Activated CD4-positive, alpha-beta memory T cell treated with anti-CD3 and anti-CD28 coated beads for 36 hours (primary cell): ENCODE results near the gene CNOT6L. TPM values are rescaled to one million over a fixed set of nuclear protein-coding genes. Genes with fewer than 3 reads are reported as not detected.

Experiments used
- CTCF ChIA-PET: fragments of 350-600 bp; sonication (Branson Sonifier 250); formaldehyde crosslinking; loops from one replicate; lab custom pipeline; 2021; ENCODE audit warnings: antibody characterized with exemption, inconsistent platforms; lab: Charles Lee
- POLR2A ChIA-PET: fragments of 350-600 bp; sonication (Branson Sonifier 250); formaldehyde crosslinking; loops from one replicate; lab custom pipeline; 2021; ENCODE audit warnings: antibody characterized with exemption; lab: Charles Lee
- DNase-seq: peaks from one replicate; pipeline ENCODE4 v3.0.0-alpha.2; 2020
- H3K27ac Mint-ChIP-seq: one replicate; pipeline ENCODE4 v1.8.0; 2021; ENCODE audit warnings: mixed read lengths
- H3K27me3 Mint-ChIP-seq: one replicate; pipeline ENCODE4 v1.8.0; 2021; ENCODE audit warnings: mixed read lengths
- H3K36me3 Mint-ChIP-seq: one replicate; pipeline ENCODE4 v1.8.0; 2021; ENCODE audit warnings: mixed read lengths
- H3K4me1 Mint-ChIP-seq: one replicate; pipeline ENCODE4 v1.8.0; 2021; ENCODE audit warnings: low read depth, mixed read lengths
- H3K4me3 Mint-ChIP-seq: one replicate; pipeline ENCODE4 v1.8.0; 2021; ENCODE audit warnings: mild to moderate bottlenecking, mixed read lengths
- H3K9me3 Mint-ChIP-seq: one replicate; pipeline ENCODE4 v1.8.0; 2021; ENCODE audit warnings: mixed read lengths
- intact Hi-C: fragments of 100-400 bp; cut with micrococcal nuclease; formaldehyde crosslinking; loops from one replicate; pipeline ENCODE4 v1.15.1; 2023
- total RNA-seq, 2 experiments: library from RNA; stranded (reverse); gene quantifications; one replicate each; pipeline ENCODE4 v1.2.3, GENCODE V29; 2021

CNOT6L gene
- total RNA-seq, 2 experiments from 2014 or later = 106 to 111 TPM

GRCh38 chr4:77801260-77801608 lies 17.9 kb downstream of the CNOT6L start:
- H3K36me3 Mint-ChIP-seq = peaks cover 10% of the 10 kb centered on the region
- H3K4me1 Mint-ChIP-seq = peaks cover 73% of the 10 kb centered on the region
- CTCF ChIA-PET = interaction anchor here (0.7 to 1.3 kb wide), 5 partner anchors 16 to 61 kb away, joined by 3 to 11 read pairs (median 3); partner anchors contain the start of gene MRPL1
- H3K27me3 Mint-ChIP-seq = no peaks in the 10 kb centered on the region
- peaks cover 6% of the 10 kb centered on the region for H3K9me3 Mint-ChIP-seq
- POLR2A ChIA-PET = interaction anchor here (0.6 to 2.9 kb wide), 6 partner anchors 9 to 61 kb away, joined by 3 to 19 read pairs (median 8); partner anchors contain the start of gene MRPL1
- no peak for DNase-seq
- peak overlapping the region; percentile 42 for H3K4me3 Mint-ChIP-seq
- peak overlapping the region; percentile 85 for H3K27ac Mint-ChIP-seq
- intact Hi-C loops = loop anchor here (1.0 to 5.0 kb wide), 3 partner anchors 9 to 61 kb away; partner anchors contain the start of gene MRPL1

DNA sequence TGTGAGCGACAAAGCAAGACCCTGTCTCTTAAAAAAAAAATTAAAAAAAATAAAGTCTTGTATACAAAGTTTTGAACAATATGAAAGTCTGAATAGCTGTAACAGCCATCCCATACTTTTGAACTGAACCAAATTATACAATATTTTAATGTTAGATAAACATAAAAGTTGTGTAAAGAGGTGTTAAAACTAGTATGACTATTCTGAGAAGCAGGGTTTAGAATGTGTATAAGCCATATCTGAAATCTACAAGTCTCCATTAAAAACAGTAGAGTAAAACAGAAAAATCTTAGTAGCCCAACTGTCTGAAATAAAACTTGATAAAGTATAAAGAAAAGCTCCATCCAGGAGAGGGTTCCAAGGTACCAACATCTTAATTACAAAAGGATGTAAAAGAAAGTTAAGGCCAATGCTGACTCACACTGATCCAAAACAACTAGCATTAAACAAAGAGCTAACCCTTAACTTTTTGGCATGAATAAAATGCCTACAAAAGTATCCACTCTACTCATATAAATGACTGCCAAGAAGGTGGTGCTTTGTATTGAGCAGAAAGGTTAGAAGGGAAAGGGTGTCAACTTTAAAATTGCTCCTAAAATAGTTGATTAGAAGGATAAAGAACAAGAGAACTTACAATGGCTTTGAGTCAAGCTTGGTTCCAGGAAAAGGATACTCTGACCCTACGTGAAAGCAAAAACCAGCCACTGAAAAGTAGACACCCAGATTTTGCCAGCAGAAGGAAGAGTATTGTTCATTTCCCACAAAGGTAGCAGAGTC lies 18.5 kb downstream of the CNOT6L start:
- Mint-ChIP-seq H3K4me3 (peak overlapping the region; percentile 42), H3K4me1 (peaks cover 70% of the 10 kb centered on the region), H3K9me3 (peaks cover 8% of the 10 kb centered on the region), H3K27ac (peak overlapping the region; percentile 85), H3K27me3 (no peaks in the 10 kb centered on the region), H3K36me3 (peaks cover 14% of the 10 kb centered on the region)
- intact Hi-C loops = loop anchor here (1.0 to 5.0 kb wide), 3 partner anchors 10 to 62 kb away; partner anchors contain the start of gene MRPL1
- no peak for DNase-seq
- ChIA-PET CTCF (interaction anchor here (0.7 to 1.3 kb wide), 5 partner anchors 17 to 62 kb away, joined by 3 to 11 read pairs (median 3); partner anchors contain the start of gene MRPL1), POLR2A (interaction anchor here (0.6 to 2.9 kb wide), 6 partner anchors 10 to 61 kb away, joined by 3 to 19 read pairs (median 8); partner anchors contain the start of gene MRPL1)

DNA sequence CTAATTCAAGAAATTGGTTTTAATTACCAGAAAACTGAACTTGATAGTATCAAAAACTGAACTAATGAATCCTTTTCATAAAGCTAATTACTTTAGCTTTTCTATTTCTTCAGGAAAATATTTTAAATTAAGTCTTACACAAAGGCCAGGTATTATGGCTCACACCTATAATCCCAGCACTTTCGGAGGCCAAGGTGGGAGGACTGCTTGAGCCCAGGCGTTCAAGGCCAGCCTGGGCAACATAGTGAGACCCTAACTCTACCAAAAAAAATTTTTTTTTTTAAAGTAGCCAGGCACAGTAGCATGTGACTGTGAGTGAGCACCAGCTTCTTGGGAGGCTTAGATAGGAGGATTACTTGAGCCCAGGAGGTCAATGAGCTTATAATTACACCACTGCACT lies 19.1 kb downstream of the CNOT6L start:
- POLR2A ChIA-PET = interaction anchor here (1.5 to 2.9 kb wide), 4 partner anchors 10 to 62 kb away, joined by 4 to 19 read pairs (median 13); partner anchors contain the start of gene MRPL1
- H3K4me1 Mint-ChIP-seq = peaks cover 68% of the 10 kb centered on the region
- H3K27me3 Mint-ChIP-seq = no peaks in the 10 kb centered on the region
- no peak overlapping the region for H3K4me3 Mint-ChIP-seq
- H3K27ac Mint-ChIP-seq = peak overlapping the region; percentile 77
- CTCF ChIA-PET = interaction anchor here (1.3 kb wide), 1 partner anchor 62 kb away, joined by 11 read pairs; the partner anchor contains the start of gene MRPL1
- peaks cover 19% of the 10 kb centered on the region for H3K36me3 Mint-ChIP-seq
- H3K9me3 Mint-ChIP-seq = peaks cover 14% of the 10 kb centered on the region
- DNase-seq = no peak
- intact Hi-C loops = loop anchor here (5.0 kb wide), 1 partner anchor 62 kb away; the partner anchor contains the start of gene MRPL1

DNA sequence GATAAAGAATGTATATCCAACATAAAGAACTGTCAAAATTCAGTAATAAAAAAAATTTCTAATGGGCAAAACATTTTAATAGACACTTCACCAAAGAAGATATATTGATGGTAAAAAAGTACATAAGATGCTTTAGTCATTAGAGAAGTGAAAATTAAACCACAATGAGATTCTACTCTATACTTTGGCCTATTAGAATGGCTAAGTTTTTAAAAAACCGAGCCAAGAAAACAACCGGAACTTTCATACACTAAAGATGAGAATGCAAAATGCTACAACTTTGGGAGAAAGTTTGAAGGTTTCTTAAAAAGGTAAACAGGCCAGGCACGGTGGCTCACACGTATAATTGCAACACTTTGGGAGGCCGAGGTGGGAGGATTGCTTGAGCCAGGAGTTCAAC lies 20.8 kb downstream of the CNOT6L start:
- intact Hi-C loops = no loop called here
- peaks cover 15% of the 10 kb centered on the region for H3K9me3 Mint-ChIP-seq
- DNase-seq = no peak
- H3K4me3 Mint-ChIP-seq = no peak overlapping the region
- H3K27ac Mint-ChIP-seq = peak overlapping the region; percentile 77
- no peaks in the 10 kb centered on the region for H3K27me3 Mint-ChIP-seq
- peaks cover 69% of the 10 kb centered on the region for H3K4me1 Mint-ChIP-seq
- peaks cover 25% of the 10 kb centered on the region for H3K36me3 Mint-ChIP-seq
- POLR2A ChIA-PET = interaction anchor here (0.6 kb wide), 1 partner anchor 19 kb away, joined by 3 read pairs; no protein-coding TSS in a partner anchor
- CTCF ChIA-PET = interaction anchor here (0.5 kb wide), 1 partner anchor 834 kb away, joined by 4 read pairs; no protein-coding TSS in a partner anchor

- Mint-ChIP-seq H3K4me1 (peaks cover 68% of the 10 kb centered on the region), H3K9me3 (peaks cover 15% of the 10 kb centered on the region), H3K27ac (no peak overlapping the region), H3K36me3 (peaks cover 25% of the 10 kb centered on the region), H3K27me3 (no peaks in the 10 kb centered on the region), H3K4me3 (no peak overlapping the region)
- CTCF ChIA-PET = no interaction called here
- intact Hi-C loops = no loop called here
- DNase-seq = no peak
- POLR2A ChIA-PET = no interaction called here
Measured at GRCh38 chr4:77797239-77797638, 21.9 kb downstream of the CNOT6L start.

GRCh38 chr4:77795326-77795725 lies 23.8 kb downstream of the CNOT6L start:
- H3K27ac Mint-ChIP-seq = no peak overlapping the region
- H3K4me3 Mint-ChIP-seq = no peak overlapping the region
- peaks cover 63% of the 10 kb centered on the region for H3K4me1 Mint-ChIP-seq
- ChIA-PET CTCF (no interaction called here), POLR2A (no interaction called here)
- no peaks in the 10 kb centered on the region for H3K27me3 Mint-ChIP-seq
- H3K9me3 Mint-ChIP-seq = peaks cover 15% of the 10 kb centered on the region
- H3K36me3 Mint-ChIP-seq = peaks cover 27% of the 10 kb centered on the region
- DNase-seq = no peak
- intact Hi-C loops = no loop called here

GRCh38 chr4:77790146-77790545 lies 29.0 kb downstream of the CNOT6L start:
- Mint-ChIP-seq H3K27ac (no peak overlapping the region), H3K9me3 (peaks cover 2% of the 10 kb centered on the region), H3K27me3 (no peaks in the 10 kb centered on the region), H3K4me3 (no peak overlapping the region), H3K36me3 (peaks cover 9% of the 10 kb centered on the region), H3K4me1 (peaks cover 63% of the 10 kb centered on the region)
- intact Hi-C loops = no loop called here
- DNase-seq = no peak
- ChIA-PET POLR2A (no interaction called here), CTCF (no interaction called here)

DNA sequence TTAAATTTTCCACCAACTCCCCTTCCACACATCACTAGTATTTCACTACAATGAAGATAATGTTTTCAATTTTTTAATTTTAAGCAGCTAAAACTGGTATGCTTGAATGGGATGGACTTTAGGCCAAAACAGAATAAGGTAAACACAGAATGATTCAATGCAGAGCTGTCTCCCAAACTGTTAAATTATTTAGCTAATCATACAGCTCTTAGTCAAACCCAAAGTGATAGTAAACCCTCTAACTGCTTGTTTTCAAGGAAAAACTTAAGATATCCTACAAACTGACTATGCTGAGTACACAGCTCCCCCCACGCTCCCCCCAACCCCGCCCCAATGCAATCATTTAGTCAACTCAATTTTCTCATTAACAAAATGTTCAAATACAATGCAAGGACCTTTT lies 30.2 kb downstream of the CNOT6L start:
- H3K27me3 Mint-ChIP-seq = no peaks in the 10 kb centered on the region
- peak; percentile 36 for DNase-seq
- peaks cover 5% of the 10 kb centered on the region for H3K36me3 Mint-ChIP-seq
- H3K4me1 Mint-ChIP-seq = peaks cover 66% of the 10 kb centered on the region
- H3K9me3 Mint-ChIP-seq = no peaks in the 10 kb centered on the region
- CTCF ChIA-PET = no interaction called here
- no peak overlapping the region for H3K27ac Mint-ChIP-seq
- intact Hi-C loops = loop anchor here (5.0 kb wide), 1 partner anchor 52 kb away; no protein-coding TSS in a partner anchor
- POLR2A ChIA-PET = no interaction called here
- no peak overlapping the region for H3K4me3 Mint-ChIP-seq

DNA sequence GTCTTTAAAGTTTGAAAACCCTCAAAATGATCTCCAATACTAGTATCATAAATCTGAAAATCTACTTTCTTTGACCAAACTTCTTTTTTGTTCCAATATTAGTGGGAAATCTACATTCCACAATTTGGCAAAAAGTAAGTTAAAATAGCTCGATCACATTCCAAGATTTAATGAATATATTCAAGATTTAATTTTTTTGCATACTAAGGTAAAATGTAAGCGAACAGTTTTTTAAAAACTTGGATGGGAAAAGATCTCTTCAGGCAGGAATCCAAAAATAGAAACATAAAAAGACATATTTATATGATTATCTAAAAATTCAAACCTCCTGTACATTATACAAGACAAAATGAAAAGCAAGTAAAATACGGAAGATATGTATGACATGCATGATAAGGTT lies 31.2 kb downstream of the CNOT6L start:
- no peak overlapping the region for H3K4me3 Mint-ChIP-seq
- DNase-seq = no peak
- ChIA-PET POLR2A (no interaction called here), CTCF (no interaction called here)
- no peaks in the 10 kb centered on the region for H3K9me3 Mint-ChIP-seq
- H3K27ac Mint-ChIP-seq = no peak overlapping the region
- H3K27me3 Mint-ChIP-seq = no peaks in the 10 kb centered on the region
- peaks cover 66% of the 10 kb centered on the region for H3K4me1 Mint-ChIP-seq
- intact Hi-C loops = loop anchor here (5.0 kb wide), 1 partner anchor 51 kb away; no protein-coding TSS in a partner anchor
- H3K36me3 Mint-ChIP-seq = peaks cover 5% of the 10 kb centered on the region

DNA sequence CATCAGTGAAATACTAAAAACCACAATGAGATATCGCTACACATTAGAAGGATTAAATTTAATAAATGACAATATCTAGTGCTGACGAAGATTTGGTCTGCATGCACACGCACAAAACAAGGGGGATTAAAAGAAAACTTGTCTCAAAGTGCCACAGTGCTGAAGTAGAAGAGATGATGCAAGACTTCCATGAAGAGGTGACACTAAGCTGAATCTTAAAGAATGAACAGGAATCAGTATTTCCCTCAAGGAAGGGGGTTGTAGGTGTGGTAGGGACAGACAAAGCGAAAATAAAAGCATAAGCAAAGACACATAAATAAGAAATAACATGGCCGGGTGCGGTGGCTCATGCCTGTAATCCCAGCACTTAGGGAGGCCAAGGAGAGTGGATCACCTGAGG lies 33.5 kb downstream of the CNOT6L start:
- ChIA-PET CTCF (no interaction called here), POLR2A (interaction anchor here (1.0 kb wide), 1 partner anchor 77 kb away, joined by 4 read pairs; the partner anchor contains the start of gene MRPL1)
- DNase-seq = no peak
- Mint-ChIP-seq H3K27ac (peak overlapping the region; percentile 34), H3K27me3 (no peaks in the 10 kb centered on the region), H3K9me3 (no peaks in the 10 kb centered on the region), H3K4me1 (peaks cover 72% of the 10 kb centered on the region), H3K36me3 (peaks cover 2% of the 10 kb centered on the region), H3K4me3 (no peak overlapping the region)
- intact Hi-C loops = loop anchor here (5.0 kb wide), 1 partner anchor 48 kb away; no protein-coding TSS in a partner anchor

GRCh38 chr4:77783895-77784294 lies 35.3 kb downstream of the CNOT6L start:
- no peak overlapping the region for H3K4me3 Mint-ChIP-seq
- intact Hi-C loops = no loop called here
- no peak for DNase-seq
- no peaks in the 10 kb centered on the region for H3K27me3 Mint-ChIP-seq
- H3K36me3 Mint-ChIP-seq = peaks cover 6% of the 10 kb centered on the region
- POLR2A ChIA-PET = no interaction called here
- H3K9me3 Mint-ChIP-seq = no peaks in the 10 kb centered on the region
- H3K4me1 Mint-ChIP-seq = peaks cover 66% of the 10 kb centered on the region
- no peak overlapping the region for H3K27ac Mint-ChIP-seq
- CTCF ChIA-PET = no interaction called here
